NCI-H510A treated with DMSO at 0.1 percent for 48 hours (cell line): ENCODE measurements around the gene KPNA4.
"Not testable (repeated sequence)": the region's sequence is repeated elsewhere in the genome, so short reads cannot be mapped to it uniquely, and the experiment has no call there.

ENCODE experiments used
- DNase-seq: peaks from one replicate; lab custom pipeline; 2025; lab: John Stamatoyannopoulos, UW

Gene KPNA4, protein sequence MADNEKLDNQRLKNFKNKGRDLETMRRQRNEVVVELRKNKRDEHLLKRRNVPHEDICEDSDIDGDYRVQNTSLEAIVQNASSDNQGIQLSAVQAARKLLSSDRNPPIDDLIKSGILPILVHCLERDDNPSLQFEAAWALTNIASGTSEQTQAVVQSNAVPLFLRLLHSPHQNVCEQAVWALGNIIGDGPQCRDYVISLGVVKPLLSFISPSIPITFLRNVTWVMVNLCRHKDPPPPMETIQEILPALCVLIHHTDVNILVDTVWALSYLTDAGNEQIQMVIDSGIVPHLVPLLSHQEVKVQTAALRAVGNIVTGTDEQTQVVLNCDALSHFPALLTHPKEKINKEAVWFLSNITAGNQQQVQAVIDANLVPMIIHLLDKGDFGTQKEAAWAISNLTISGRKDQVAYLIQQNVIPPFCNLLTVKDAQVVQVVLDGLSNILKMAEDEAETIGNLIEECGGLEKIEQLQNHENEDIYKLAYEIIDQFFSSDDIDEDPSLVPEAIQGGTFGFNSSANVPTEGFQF

GRCh38 chr3:160565442-160566403, at the start of gene KPNA4:
Gene KPNA4 (minus strand): TSS chr3:160565571. CDS start chr3:160565282, 289 bp downstream.
- DNase-seq, result peak; percentile 95

DNA sequence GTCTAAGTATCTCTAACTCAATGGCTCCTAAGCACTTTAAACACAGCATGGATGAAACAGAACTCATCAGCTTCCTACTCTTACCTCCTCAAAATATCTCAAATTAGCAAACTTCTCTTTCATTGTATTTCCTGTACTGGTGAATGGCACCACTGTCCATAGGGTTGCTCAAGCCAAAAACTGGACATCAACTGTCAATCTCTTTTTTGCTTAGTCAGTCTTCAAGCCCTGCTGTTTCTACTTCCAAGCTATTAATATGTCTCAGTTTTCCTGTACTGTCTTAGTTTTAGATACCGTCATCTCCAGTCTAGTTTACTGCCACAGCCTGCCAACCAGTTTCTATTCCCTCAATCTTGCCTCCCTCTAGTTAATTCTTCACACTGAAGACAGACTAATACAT, 48.3 kb upstream of the KPNA4 start:
- DNase-seq, result no peak

- DNase-seq, result no peak
Measured at GRCh38 chr3:160612386-160613075, 47.2 kb upstream of the KPNA4 start.

DNA sequence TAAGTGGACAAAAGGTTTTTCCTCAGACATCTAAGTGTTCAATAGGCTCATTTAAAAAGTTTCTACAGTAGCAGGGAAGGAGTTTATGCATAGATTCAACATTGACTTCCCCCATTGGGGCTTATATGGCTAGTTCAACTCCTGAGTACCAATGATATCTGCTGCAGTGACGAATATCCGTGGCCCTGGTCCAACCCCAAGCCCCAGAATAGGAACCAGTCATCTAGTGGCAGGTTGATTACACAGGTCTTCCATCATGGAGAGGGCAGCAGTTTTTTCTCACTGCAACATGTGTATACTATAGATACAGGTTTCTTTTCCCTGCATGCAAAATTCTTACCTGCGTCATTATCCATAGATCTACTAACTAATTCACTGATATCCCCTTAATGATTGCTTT, 45.8 kb upstream of the KPNA4 start:
- DNase-seq, result no peak

DNA sequence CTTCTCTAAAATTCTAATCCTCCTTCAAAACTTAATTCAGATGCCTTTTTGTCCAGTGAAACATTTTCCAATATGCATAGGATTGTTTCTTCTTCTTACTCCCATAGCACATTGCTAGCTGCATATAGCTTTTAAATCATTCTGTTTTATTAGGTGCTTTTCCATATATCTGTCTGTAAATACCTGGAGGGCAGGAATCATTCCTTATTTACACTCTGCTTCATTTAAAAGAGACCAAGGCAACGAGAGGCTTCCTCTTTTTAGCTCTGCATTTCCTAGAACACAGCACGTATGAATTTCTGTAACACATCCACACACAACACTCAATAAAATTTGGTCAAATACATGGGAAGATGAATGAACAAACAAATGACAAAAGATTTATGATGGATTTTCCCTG, 43.5 kb upstream of the KPNA4 start:
- DNase-seq, result no peak

DNA sequence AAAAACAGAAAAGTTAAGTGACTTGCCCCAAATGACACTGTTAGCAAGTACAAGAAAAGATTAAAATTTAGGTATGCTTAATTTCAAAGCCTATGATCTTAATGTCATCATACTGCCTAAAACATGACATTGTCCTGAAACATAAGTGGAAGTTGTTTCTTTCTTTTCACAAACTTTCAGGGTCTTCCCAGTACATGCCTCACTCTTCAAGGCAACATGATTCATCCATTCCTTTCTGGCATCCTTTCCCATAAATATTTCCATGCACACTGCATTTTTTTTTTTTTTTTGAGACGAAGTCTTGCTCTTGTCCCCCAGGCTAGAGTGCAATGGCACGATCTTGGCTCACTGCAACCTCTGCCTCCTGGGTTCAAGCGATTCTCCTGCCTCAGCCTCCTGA, 42.5 kb upstream of the KPNA4 start:
- no peak for DNase-seq

- no peak for DNase-seq
Measured at GRCh38 chr3:160605315-160605714, 39.9 kb upstream of the KPNA4 start.

DNA sequence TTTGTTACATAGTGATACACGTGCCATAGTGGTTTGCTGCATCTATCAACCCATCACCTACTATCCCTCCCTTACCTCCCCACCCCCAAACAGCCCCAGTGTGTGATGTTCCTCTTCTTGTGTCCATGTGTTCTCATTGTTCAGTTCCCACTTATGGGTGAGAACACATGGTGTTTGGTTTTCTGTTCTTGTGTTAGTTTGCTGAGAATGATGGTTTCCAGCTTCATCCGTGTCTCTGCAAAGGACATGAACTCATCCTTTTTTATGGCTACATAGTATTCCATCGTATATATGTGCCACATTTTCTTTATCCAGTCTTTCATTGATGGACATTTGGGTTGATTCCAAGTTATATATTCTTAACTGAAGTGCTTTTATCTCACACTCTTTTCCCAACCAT, 38.5 kb upstream of the KPNA4 start:
- not testable (repeated sequence) for DNase-seq

- no peak for DNase-seq
Measured at GRCh38 chr3:160602259-160602658, 36.9 kb upstream of the KPNA4 start.

GRCh38 chr3:160601288-160601687, 35.9 kb upstream of the KPNA4 start:
- DNase-seq, result no peak

DNA sequence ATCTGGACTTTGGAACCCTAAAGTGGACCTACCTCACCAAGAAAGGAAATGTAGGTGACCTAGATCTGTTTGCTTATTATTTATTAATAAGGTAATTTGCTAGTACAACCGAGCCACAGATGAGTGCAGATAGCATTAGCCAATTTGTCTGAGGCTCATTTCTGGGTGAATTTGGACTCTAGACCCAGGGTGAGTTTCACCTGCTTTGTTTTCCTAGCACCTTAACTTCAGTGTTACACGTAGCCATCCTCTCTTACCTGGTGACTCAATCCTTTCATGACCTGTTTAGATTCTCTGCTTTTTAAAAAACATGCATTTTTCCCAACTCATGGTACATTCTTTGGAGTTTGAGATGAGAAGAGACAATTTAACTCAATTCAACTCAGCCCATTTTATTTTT, 33.5 kb upstream of the KPNA4 start:
- DNase-seq, result no peak

DNA sequence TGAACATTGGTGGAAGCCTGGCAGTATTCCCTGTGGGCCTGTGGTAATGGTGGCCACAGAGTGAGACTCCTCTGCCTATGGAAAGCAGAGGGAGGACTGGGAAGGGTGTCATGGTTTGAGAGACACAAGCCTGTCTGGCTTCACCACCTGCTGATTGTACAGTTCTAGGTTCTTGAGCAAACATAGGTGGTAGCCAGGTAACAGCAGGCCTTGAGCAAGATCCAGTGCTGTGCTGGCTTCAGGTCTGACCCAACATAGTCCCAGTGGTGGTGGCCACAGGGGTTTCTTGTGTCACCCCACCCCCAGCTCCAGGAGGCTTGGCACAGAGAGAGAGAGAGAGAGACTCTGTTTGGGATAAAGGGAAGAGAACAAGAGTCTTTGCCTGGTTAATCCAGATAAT, 22.7 kb upstream of the KPNA4 start:
- DNase-seq, result no peak

GRCh38 chr3:160587105-160587504, 21.7 kb upstream of the KPNA4 start:
- no peak for DNase-seq

DNA sequence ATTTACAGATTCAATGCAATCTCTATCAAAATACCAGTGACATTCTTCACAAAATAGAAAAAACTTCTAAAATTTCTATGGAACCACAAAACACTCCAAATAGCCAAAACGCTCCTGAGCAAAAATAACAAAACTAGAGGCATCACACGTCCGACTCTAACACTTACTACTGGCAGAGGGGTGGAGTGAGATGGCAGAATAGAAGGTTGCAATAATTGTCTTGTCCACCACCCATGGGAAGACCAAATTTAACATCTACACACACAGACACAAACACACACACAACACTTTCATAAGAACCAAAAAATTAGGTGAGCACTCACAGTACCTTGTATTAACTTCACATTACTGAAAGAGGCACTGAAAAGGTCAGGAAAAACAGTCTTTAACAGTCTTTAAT, 21.3 kb upstream of the KPNA4 start:
- DNase-seq, result no peak

- DNase-seq, result no peak
Measured at GRCh38 chr3:160583451-160583850, 18.1 kb upstream of the KPNA4 start.

- no peak for DNase-seq
Measured at GRCh38 chr3:160580938-160581337, 15.6 kb upstream of the KPNA4 start.

- DNase-seq, result no peak
Measured at GRCh38 chr3:160577556-160578195, 12.3 kb upstream of the KPNA4 start.

DNA sequence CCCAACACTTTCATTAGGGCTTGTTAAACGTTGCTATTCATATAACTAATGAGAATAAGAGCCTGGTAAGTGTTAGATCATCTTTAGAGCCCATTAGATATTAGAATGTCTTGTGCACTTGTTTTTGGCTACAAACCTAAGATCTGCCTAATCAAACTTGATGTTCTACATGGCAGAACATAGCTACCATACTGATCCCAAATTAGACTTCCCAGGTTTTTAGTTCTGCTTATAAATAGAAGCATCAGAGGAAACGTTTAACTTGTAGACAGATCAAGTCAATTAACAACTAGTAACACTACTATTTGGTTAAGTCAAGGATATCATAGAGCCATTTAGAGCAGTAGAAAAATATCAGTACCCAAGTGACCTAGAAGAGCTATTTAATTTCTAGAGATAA, 11.7 kb upstream of the KPNA4 start:
- DNase-seq, result no peak

DNA sequence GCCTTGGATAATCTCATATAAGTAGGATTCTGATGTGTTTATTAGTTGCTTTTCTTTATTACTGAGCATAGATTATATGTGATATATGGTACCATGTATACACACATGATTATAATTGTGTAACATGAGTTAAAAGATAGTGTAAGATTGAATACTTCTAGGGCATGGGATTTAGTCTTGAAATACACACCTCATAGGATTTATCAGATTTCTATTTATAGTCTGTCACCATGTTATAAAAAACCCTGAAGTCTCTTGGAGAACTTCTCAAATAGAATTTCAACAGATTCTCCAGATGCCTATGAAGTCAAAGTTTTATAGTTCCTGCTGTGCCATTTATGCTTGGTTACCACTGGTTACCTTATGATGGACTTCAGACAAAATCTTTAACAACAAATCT, 11.2 kb upstream of the KPNA4 start:
- no peak for DNase-seq

DNA sequence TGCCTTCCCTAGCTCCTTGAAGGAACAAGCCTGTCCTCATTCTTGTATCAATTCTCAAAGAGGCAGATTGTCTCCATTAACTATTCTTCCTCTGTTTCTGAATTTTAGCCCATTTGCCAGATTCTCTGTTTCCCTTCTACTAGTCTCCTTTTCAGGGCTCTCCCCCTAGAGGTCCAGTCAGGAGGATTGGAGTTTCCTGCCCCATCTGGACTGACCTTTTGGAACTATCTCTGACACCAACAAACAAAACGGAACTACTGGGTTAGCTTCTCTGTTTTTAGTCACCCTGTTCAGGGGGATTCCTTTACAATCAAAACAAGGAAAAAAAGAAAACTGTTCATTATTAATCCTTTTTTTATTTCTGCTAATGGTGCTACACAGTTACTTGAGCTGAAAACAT, 10.2 kb upstream of the KPNA4 start:
- no peak for DNase-seq

DNA sequence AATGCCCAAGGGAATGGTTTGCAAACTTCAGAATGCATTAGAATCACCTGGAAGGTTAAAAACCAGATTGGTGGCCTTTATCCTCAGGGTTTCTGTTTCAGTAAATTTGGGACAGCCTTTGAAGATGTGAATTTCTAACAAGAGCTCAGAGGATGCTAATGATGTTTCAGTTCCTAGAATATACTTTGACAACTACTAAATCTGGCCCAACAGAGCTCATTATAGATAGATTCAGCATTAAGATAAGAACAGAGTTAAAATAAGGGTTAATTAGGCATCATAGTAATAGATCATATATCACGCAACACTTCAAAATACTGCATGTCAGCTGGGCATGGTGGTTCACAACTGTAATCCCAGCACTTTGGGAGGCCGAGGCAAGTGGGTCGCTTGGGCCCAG, 9.3 kb upstream of the KPNA4 start:
- DNase-seq, result no peak
